HT-29 (cell line): ENCODE measurements around the gene TTLL12. TPM values are rescaled to one million over a fixed set of nuclear protein-coding genes. Genes with fewer than 3 reads are reported as not detected.
A peak's percentile ranks its signal among the peaks of the same experiment; 100 is the strongest.
"Not testable (repeated sequence)": the region's sequence is repeated elsewhere in the genome, so short reads cannot be mapped to it uniquely, and the experiment has no call there.

Source experiments
- DNase-seq: peaks from one replicate; pipeline ENCODE4 v3.0.0-alpha.2; 2015; ENCODE audit warnings: low spot score
- total RNA-seq: library from RNA; depleted of rRNA; stranded (reverse); fragments of >200 nt; shearing (Covaris generic); gene quantifications from 2 replicates; pipeline ENCODE4 v1.2.3, GENCODE V29; 2014

The TTLL12 gene
- total RNA-seq, 1 experiment from 2014 or later = 110 TPM

GRCh38 chr22:43155789-43156188 is 31.1 kb downstream of the TTLL12 start:
- DNase-seq = no peak

GRCh38 chr22:43154887-43155536 is 31.9 kb downstream of the TTLL12 start:
- peak; percentile 35 for DNase-seq

- DNase-seq = no peak
These were observed 33.0 kb downstream of the TTLL12 start for GRCh38 chr22:43153899-43154298.

- DNase-seq = peak; percentile 54
These were observed 34.4 kb downstream of the TTLL12 start for GRCh38 chr22:43152357-43153071.

GRCh38 chr22:43152003-43152356 is 35.0 kb downstream of the TTLL12 start:
- DNase-seq = no peak

GRCh38 chr22:43151251-43152002 is 35.5 kb downstream of the TTLL12 start, which contains the start of gene TSPO:
TSPO (plus strand) TSS chr22:43151559; CDS start chr22:43159239, 7,680 bp downstream.
- peak; percentile 48 for DNase-seq

GRCh38 chr22:43150731-43151206 is 36.2 kb downstream of the TTLL12 start:
- DNase-seq = no peak

GRCh38 chr22:43148581-43148980 is 38.4 kb downstream of the TTLL12 start:
- no peak for DNase-seq

GRCh38 chr22:43147821-43148220 is 39.1 kb downstream of the TTLL12 start:
- no peak for DNase-seq

- DNase-seq = not testable (repeated sequence)
These were observed 40.6 kb downstream of the TTLL12 start for GRCh38 chr22:43146332-43146731.

- DNase-seq = not testable (repeated sequence)
These were observed 41.6 kb downstream of the TTLL12 start for GRCh38 chr22:43145371-43145770.

- no peak for DNase-seq
These were observed 42.0 kb downstream of the TTLL12 start for GRCh38 chr22:43144949-43145348.

GRCh38 chr22:43142880-43143562 is 43.9 kb downstream of the TTLL12 start, which contains the start of gene MCAT:
MCAT (minus strand) TSS chr22:43143398; CDS start chr22:43143348, 50 bp downstream.
- peak; percentile 59 for DNase-seq

GRCh38 chr22:43136801-43137200 is 50.1 kb downstream of the TTLL12 start:
- no peak for DNase-seq

- DNase-seq = no peak
These were observed 50.7 kb downstream of the TTLL12 start for GRCh38 chr22:43136255-43136654.

- DNase-seq = no peak
These were observed 51.4 kb downstream of the TTLL12 start for GRCh38 chr22:43135565-43135964.

GRCh38 chr22:43134553-43134952 is 52.4 kb downstream of the TTLL12 start:
- no peak for DNase-seq

- DNase-seq = no peak
These were observed 53.5 kb downstream of the TTLL12 start for GRCh38 chr22:43133401-43133800.

GRCh38 chr22:43131773-43132501 is 55.0 kb downstream of the TTLL12 start:
- no peak for DNase-seq
